Tibial nerve (tissue), 4 donors: ENCODE data around the gene SNRPB. TPM values are rescaled to one million over a fixed set of nuclear protein-coding genes. Genes with fewer than 3 reads are reported as not detected.

Experiments
- DNase-seq, 2 donors: peaks; one replicate each; pipeline ENCODE4 v3.0.0-alpha.2; 2019; ENCODE audit warnings: low spot score in 2 of 2
- H3K27ac ChIP-seq, 4 donors: fragments of 200-600 bp; sonication (generic) in 3 of 4; one replicate each; pipeline ENCODE4 v1.5.1; 2017 to 2019; ENCODE audit warnings: mild to moderate bottlenecking in 1 of 4
- H3K27me3 ChIP-seq, 2 donors: fragments of 200-600 bp; sonication (generic) in 1 of 2; one replicate each; pipeline versions ENCODE4 v1.5.1 to v1.6.0; 2017 to 2019
- H3K36me3 ChIP-seq, 3 donors: fragments of 200-600 bp; sonication (generic); one replicate each; pipeline ENCODE4 v1.5.1; 2018 to 2019
- H3K4me1 ChIP-seq, 4 donors: fragments of 200-600 bp; sonication (generic) in 3 of 4; one replicate each; pipeline ENCODE4 v1.5.1; 2017 to 2019
- H3K4me3 ChIP-seq, 4 donors: fragments of 200-600 bp; sonication (generic) in 3 of 4; one replicate each; pipeline ENCODE4 v1.5.1; 2017 to 2019; ENCODE audit warnings: mild to moderate bottlenecking in 1 of 4, moderate library complexity in 1 of 4
- H3K9me3 ChIP-seq, 4 donors: fragments of 200-600 bp; sonication (generic) in 3 of 4; one replicate each; pipeline ENCODE4 v1.5.1; 2017 to 2019
- CTCF ChIP-seq, 5 experiments: fragments of 200-600 bp in 3 of 5; fragments of 450-650 bp in 2 of 5; sonication (generic) in 3 of 5; IDR thresholded peaks; one replicate each; pipeline ENCODE4 v1.5.1; 2016 to 2019; ENCODE audit warnings: antibody characterized with exemption in 5 of 5, mild to moderate bottlenecking in 3 of 5, moderate library complexity in 2 of 5
- EP300 ChIP-seq, 2 donors: sonication (generic); formaldehyde crosslinking; IDR thresholded peaks; one replicate each; pipeline ENCODE4 v1.6.1; 2017; ENCODE audit warnings: antibody characterized with exemption in 2 of 2, mild to moderate bottlenecking in 1 of 2
- POLR2A ChIP-seq, 2 donors: fragments of 450-650 bp; IDR thresholded peaks; one replicate each; pipeline ENCODE4 v1.6.1; 2017; ENCODE audit warnings: antibody characterized with exemption in 2 of 2, mild to moderate bottlenecking in 2 of 2, moderate library complexity in 2 of 2
- WGBS, 2 donors: methylation state at CpG; one replicate each; pipeline ENCODE4 v1.1.5; 2018; 5-methylcytosine and 5-hydroxymethylcytosine counted together
- total RNA-seq, 4 donors: library from RNA; depleted of rRNA; stranded (reverse); fragments of >200 nt; gene quantifications; one replicate each; pipeline ENCODE4 v1.1.0, GENCODE V29; 2016

Gene SNRPB
- total RNA-seq, 4 donors from 2014 or later, result 129 to 198 (median 134) TPM

- H3K9me3 ChIP-seq, result peaks cover 0 to 1% (median 0%) of the 10 kb centered on the region in 4 donors
- no peak for TF ChIP-seq EP300 (IDR thresholded peaks at IDR 0.05)
- no peak for TF ChIP-seq CTCF (IDR thresholded peaks at IDR 0.05)
- no peak for TF ChIP-seq POLR2A (IDR thresholded peaks at IDR 0.05)
- H3K36me3 ChIP-seq, result no peaks in the 10 kb centered on the region
- H3K27me3 ChIP-seq, result no peaks in the 10 kb centered on the region
- WGBS, 2 donors, result 51 to 59% methylated on average over 6 of the region's 6 CpGs
- H3K4me3 ChIP-seq, result no peak overlapping the region
- DNase-seq, result no peak
- H3K27ac ChIP-seq, result no peak overlapping the region
- no peaks in the 10 kb centered on the region for H3K4me1 ChIP-seq
These were observed 41.5 kb downstream of the SNRPB start for GRCh38 chr20:2429051-2429450.

DNA sequence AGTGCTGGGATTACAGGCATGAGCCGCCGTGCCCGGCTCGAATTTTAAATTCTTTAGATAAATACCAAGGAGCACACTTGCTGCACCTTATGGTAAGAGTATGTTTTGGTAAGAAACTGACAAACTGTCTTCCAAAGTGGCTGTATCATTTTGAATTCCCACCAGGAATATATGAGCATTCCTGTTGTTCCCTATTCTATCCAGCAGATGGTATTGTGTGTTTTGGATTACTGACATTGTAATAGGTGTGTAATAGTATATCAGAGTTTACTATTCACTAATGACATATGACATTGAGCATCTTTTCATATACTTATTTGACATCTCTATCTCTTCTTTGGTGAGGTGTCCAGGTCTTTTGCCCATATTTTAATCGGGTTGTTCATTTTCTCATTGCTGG is 49.3 kb downstream of the SNRPB start:
- H3K4me1 ChIP-seq, result no peaks in the 10 kb centered on the region
- no peak overlapping the region for H3K4me3 ChIP-seq
- DNase-seq, result no peak
- no peak overlapping the region for H3K27ac ChIP-seq
- no peaks in the 10 kb centered on the region for H3K27me3 ChIP-seq
- H3K9me3 ChIP-seq, result peaks cover 0 to 7% (median 0%) of the 10 kb centered on the region in 4 donors
- WGBS, 2 donors, result 77 to 84% methylated on average over 5 of the region's 5 CpGs
- H3K36me3 ChIP-seq, result no peaks in the 10 kb centered on the region
- no peak for TF ChIP-seq POLR2A (IDR thresholded peaks at IDR 0.05)
- no peak for TF ChIP-seq CTCF (IDR thresholded peaks at IDR 0.05)
- no peak for TF ChIP-seq EP300 (IDR thresholded peaks at IDR 0.05)

DNA sequence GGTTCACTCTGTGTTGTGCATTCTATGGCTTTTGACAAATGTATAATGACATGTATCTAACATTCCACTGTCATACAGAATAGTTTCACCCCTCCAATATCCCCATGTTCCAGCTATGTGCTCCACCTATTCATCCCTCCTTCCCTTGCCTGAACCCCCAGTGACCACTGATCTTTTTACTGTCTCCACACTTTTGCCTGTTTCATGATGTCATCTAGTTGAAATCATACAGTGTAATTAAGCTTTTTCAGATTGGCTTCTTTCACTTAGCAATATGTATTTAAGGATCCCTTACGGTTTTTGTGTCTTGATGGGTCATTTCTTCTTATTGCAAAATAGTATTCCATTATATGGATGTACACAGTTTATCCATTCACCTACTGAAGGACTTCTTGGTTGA is 50.1 kb downstream of the SNRPB start:
- Histone ChIP-seq H3K27ac (no peak overlapping the region), H3K4me1 (no peaks in the 10 kb centered on the region), H3K4me3 (no peak overlapping the region), H3K27me3 (no peaks in the 10 kb centered on the region), H3K36me3 (no peaks in the 10 kb centered on the region), H3K9me3 (peaks cover 0 to 7% (median 0%) of the 10 kb centered on the region in 4 donors)
- TF ChIP-seq POLR2A (IDR thresholded peaks at IDR 0.05) (no peak), EP300 (IDR thresholded peaks at IDR 0.05) (no peak), CTCF (IDR thresholded peaks at IDR 0.05) (no peak)
- WGBS, 2 donors, result 66 to 75% methylated on average over 1 of the region's 1 CpG
- DNase-seq, result no peak

DNA sequence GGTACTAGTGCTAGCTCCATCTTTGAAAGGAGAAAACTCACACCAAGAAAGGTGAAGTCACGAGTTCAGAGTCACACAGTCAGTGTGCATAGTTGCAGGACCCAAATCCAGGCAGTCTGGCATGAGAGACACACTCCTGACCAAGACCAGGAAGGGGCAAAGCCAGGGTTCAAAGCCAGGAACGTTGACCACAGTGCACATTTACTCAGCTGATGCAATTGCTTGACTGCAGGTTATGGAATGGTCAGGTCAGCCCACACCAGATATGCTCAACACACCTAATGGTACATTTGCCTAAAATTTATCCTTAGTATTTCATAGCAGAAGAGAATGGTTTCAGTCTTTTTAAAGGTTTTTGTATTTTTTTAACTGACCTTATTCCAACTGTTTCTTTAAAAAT is 52.2 kb downstream of the SNRPB start:
- Histone ChIP-seq H3K4me1 (no peaks in the 10 kb centered on the region), H3K27me3 (no peaks in the 10 kb centered on the region), H3K4me3 (no peak overlapping the region), H3K27ac (no peak overlapping the region), H3K9me3 (no peaks in the 10 kb centered on the region), H3K36me3 (no peaks in the 10 kb centered on the region)
- WGBS, 2 donors, result 38 to 52% methylated on average over 2 of the region's 2 CpGs
- DNase-seq, result no peak
- TF ChIP-seq CTCF (IDR thresholded peaks at IDR 0.05) (no peak), EP300 (IDR thresholded peaks at IDR 0.05) (no peak), POLR2A (IDR thresholded peaks at IDR 0.05) (no peak)

- Histone ChIP-seq H3K4me3 (no peak overlapping the region), H3K36me3 (no peaks in the 10 kb centered on the region), H3K9me3 (no peaks in the 10 kb centered on the region), H3K27ac (no peak overlapping the region), H3K4me1 (no peaks in the 10 kb centered on the region), H3K27me3 (no peaks in the 10 kb centered on the region)
- WGBS, 2 donors, result 83 to 87% methylated on average over 13 to 14 of the region's 14 CpGs
- no peak for DNase-seq
- TF ChIP-seq CTCF (IDR thresholded peaks at IDR 0.05), result no peak
- no peak for TF ChIP-seq POLR2A (IDR thresholded peaks at IDR 0.05)
- TF ChIP-seq EP300 (IDR thresholded peaks at IDR 0.05), result no peak
These were observed 53.4 kb downstream of the SNRPB start for GRCh38 chr20:2417213-2417541.
